ENCODE data around the gene FBXW8.

- TF ChIP-seq CTCF (IDR thresholded peaks at IDR 0.05): no peak
- no peak for TF ChIP-seq POLR2A (IDR thresholded peaks at IDR 0.05)
These were observed 119.6 kb downstream of the FBXW8 start for GRCh38 chr12:117030187-117030900.
